ENCODE data around the gene MAP7D1. TPM values are rescaled to one million over a fixed set of nuclear protein-coding genes. Genes with fewer than 3 reads are reported as not detected.
"Not testable (repeated sequence)": the region's sequence is repeated elsewhere in the genome, so short reads cannot be mapped to it uniquely, and the experiment has no call there.

The MAP7D1 gene
- total RNA-seq, 1 donor from 2014 or later, result 93.8 TPM

DNA sequence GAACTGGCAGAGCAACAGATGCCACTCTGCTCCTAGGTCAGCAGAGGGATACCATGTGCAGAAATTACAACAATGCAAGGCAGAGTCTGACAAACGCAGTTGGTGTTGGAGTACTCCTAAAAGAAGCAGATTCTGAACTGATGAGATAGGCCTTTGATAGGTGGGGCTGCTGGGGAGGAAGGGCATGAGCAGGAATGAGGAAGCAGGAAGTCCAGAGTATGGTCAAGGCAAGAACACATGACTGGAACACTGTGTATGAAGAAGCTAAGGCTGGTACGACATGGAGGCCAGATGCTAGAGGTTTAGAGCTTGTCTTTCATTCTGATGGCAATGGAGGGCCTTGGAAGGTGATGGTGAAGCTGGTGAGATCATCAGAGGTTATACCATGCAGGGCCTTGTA lies 56.8 kb downstream of the MAP7D1 start:
- DNase-seq (ENCODE audit: extremely low spot score in 2 of 2), result no peak
- Histone ChIP-seq H3K4me1 (peaks cover 5% of the 10 kb centered on the region), H3K27ac (no peak overlapping the region), H3K36me3 (no peaks in the 10 kb centered on the region), H3K9me3 (no peaks in the 10 kb centered on the region), H3K4me3 (no peak overlapping the region), H3K27me3 (no peaks in the 10 kb centered on the region)
- TF ChIP-seq POLR2AphosphoS5 (IDR thresholded peaks at IDR 0.05; ENCODE audit: insufficient read depth in 1 of 2, low read depth in 1 of 2) (no peak), POLR2A (IDR thresholded peaks at IDR 0.05) (no peak)
- TF ChIP-seq, protein P1, sequence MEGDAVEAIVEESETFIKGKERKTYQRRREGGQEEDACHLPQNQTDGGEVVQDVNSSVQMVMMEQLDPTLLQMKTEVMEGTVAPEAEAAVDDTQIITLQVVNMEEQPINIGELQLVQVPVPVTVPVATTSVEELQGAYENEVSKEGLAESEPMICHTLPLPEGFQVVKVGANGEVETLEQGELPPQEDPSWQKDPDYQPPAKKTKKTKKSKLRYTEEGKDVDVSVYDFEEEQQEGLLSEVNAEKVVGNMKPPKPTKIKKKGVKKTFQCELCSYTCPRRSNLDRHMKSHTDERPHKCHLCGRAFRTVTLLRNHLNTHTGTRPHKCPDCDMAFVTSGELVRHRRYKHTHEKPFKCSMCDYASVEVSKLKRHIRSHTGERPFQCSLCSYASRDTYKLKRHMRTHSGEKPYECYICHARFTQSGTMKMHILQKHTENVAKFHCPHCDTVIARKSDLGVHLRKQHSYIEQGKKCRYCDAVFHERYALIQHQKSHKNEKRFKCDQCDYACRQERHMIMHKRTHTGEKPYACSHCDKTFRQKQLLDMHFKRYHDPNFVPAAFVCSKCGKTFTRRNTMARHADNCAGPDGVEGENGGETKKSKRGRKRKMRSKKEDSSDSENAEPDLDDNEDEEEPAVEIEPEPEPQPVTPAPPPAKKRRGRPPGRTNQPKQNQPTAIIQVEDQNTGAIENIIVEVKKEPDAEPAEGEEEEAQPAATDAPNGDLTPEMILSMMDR (IDR thresholded peaks at IDR 0.05), result no peak
- intact Hi-C loops (cut with DNase I), result no loop called here

DNA sequence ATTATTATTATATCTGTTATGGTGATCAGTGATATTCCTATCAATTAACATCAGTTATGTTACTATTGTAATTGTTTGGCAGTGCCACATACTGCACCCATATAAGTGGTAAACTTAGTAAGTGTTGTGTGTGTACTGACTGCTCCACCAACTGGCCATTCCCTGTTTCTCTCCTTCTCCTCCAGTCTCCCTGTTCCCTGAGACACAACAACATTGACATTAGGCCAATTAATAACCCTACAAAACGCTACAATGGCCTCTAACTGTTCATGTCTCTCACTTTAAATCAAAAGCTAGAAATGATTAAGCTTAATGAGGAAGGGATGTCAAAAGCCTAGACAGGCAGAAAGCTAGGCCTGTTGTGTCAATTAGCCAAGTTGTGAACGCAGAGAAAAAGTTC lies 61.7 kb downstream of the MAP7D1 start:
- H3K27ac ChIP-seq, result no peak overlapping the region
- H3K36me3 ChIP-seq, result no peaks in the 10 kb centered on the region
- TF ChIP-seq POLR2AphosphoS5 (IDR thresholded peaks at IDR 0.05; ENCODE audit: insufficient read depth in 1 of 2, low read depth in 1 of 2) (no peak), POLR2A (IDR thresholded peaks at IDR 0.05) (no peak)
- TF ChIP-seq, protein P1 (IDR thresholded peaks at IDR 0.05), result no peak
- H3K27me3 ChIP-seq, result no peaks in the 10 kb centered on the region
- intact Hi-C loops (cut with DNase I), result no loop called here
- no peaks in the 10 kb centered on the region for H3K9me3 ChIP-seq
- H3K4me1 ChIP-seq, result peaks cover under 1% of the 10 kb centered on the region
- DNase-seq (ENCODE audit: extremely low spot score in 2 of 2), result no peak
- no peak overlapping the region for H3K4me3 ChIP-seq

DNA sequence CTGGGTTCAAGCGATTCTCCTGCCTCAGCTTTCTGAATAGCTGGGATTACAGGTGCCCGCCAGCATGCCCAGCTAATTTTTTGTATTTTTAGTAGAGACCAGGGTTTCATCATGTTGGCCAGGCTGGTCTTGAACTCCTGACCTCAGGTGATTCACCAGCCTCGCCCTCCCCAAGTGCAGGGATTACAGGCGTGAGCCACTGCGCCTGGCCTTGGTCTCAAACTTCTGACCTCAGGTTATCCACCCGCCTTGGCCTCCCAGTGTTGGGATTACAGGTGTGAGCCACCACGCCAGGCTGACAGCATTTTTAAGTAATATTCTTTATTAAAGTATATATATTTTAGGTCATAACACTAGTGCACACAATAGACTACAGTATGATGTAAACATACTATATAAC lies 65.9 kb downstream of the MAP7D1 start:
- H3K27ac ChIP-seq; H3K9me3 ChIP-seq; H3K27me3 ChIP-seq; H3K36me3 ChIP-seq; H3K4me3 ChIP-seq; DNase-seq (ENCODE audit: extremely low spot score in 2 of 2): not testable (repeated sequence)
- intact Hi-C loops (cut with DNase I), result loop anchor here (10.0 kb wide), 1 partner anchor 67 kb away; the partner anchor contains the start of gene MAP7D1
- peaks cover 29% of the 10 kb centered on the region for H3K4me1 ChIP-seq

DNA sequence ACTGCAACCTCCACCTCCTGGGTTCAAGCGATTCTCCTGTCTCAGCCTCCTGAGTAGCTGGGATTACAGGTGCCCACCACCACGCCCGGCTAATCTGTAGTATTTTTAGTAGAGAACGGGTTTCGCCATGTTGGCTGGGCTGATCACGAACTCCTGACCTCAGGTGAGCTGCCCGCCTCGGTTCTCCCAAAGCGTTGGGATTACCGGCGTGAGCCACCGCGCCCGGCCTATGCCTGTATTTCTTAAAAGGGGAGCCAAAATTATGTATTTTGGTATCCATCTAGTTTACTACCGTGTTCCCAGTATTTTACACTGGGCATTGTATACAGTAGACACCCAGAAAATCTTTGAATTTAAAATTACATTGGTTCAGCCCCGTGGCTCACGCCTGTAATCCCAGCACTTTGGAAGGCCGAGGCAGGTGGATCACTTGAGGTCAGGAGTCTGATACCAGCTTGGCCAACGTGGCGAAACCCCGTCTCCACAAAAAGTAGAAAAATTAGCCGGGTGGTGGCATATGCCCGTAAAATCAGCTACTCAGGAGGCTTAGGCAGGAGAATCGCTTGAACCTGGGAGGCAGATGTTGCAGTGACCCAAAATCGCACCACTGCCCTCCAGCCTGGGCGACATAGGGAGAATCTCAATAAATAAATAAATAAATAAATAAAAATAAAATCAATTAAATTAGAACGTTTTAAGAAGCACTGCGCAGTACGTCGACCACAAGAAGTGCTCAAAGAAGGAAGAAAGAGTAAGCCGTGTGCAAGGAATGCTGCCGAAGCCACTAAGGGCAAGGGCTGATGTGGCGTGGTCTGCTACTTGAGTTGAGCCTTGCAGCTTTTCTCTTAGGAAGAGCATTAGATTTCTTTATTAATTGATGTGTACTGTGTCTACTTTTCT lies 66.8 kb downstream of the MAP7D1 start:
- no peak for DNase-seq (ENCODE audit: extremely low spot score in 2 of 2)
- no peak for TF ChIP-seq POLR2AphosphoS5 (IDR thresholded peaks at IDR 0.05; ENCODE audit: insufficient read depth in 1 of 2, low read depth in 1 of 2)
- TF ChIP-seq, protein P1 (IDR thresholded peaks at IDR 0.05), result no peak
- TF ChIP-seq POLR2A (IDR thresholded peaks at IDR 0.05), result no peak
- H3K36me3 ChIP-seq, result no peaks in the 10 kb centered on the region

DNA sequence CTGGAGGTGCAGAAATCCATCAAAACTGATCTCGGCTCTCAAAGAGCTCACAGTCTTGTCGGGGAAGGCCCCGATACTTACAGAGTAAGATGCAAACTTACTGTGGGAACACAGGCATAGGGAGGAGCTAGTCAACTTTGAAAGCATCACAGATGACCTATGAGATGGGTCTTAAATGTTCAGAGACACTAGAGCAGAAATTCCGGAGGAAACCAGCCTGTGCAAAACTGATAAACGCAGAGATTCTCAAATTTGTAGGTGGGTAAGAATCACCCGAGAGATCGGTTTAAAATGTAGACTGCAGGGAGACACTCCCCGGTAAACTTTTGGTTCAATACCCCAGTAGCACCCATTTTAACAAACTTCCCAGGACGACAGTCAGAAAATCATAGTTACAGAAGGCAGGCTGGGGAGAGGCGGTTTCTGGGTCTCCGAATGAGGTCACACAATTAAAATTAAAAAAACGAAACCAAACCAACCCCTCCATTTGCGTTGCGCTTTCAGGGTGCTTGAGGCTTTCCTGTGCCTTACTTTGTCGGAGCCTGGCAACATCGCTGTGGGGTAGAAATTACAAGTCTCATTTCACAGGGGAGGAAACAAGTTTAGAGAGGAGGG lies 67.5 kb downstream of the MAP7D1 start:
- no peaks in the 10 kb centered on the region for H3K27me3 ChIP-seq
- H3K36me3 ChIP-seq, result peaks cover 0 to 4% of the 10 kb centered on the region in 2 donors
- peaks cover 45% of the 10 kb centered on the region for H3K4me1 ChIP-seq
- TF ChIP-seq POLR2A (IDR thresholded peaks at IDR 0.05), result no peak
- TF ChIP-seq, protein P1 (IDR thresholded peaks at IDR 0.05), result no peak
- no peak for TF ChIP-seq POLR2AphosphoS5 (IDR thresholded peaks at IDR 0.05; ENCODE audit: insufficient read depth in 1 of 2, low read depth in 1 of 2)
- no peaks in the 10 kb centered on the region for H3K9me3 ChIP-seq
- DNase-seq (ENCODE audit: extremely low spot score in 2 of 2), result no peak
- peak overlapping the region; percentile 90 for H3K27ac ChIP-seq
- intact Hi-C loops (cut with DNase I), result loop anchor here (10.0 kb wide), 1 partner anchor 69 kb away; the partner anchor contains the start of gene MAP7D1
- H3K4me3 ChIP-seq, result peak overlapping the region; percentile 47 to 95

More for the DNA sequence above, 66.8 kb downstream of the MAP7D1 start:
- peaks cover 37% of the 10 kb centered on the region for H3K4me1 ChIP-seq
- peak overlapping the region; percentile 90 for H3K27ac ChIP-seq
- H3K27me3 ChIP-seq, result no peaks in the 10 kb centered on the region
- no peaks in the 10 kb centered on the region for H3K9me3 ChIP-seq
- intact Hi-C loops (cut with DNase I), result loop anchor here (10.0 kb wide), 1 partner anchor 68 kb away; the partner anchor contains the start of gene MAP7D1
- peak overlapping the region; percentile 47 to 95 for H3K4me3 ChIP-seq
